Psoas muscle (tissue), 8 donors: ENCODE data around the gene C1QL4. TPM values are rescaled to one million over a fixed set of nuclear protein-coding genes. Genes with fewer than 3 reads are reported as not detected.

Experiments
- ATAC-seq, 4 donors: fragments of 200-7000 bp; cut with Tn5 transposase; one replicate each; pipeline ENCODE4 v1.9.1; 2020; ENCODE audit warnings: moderate library complexity in 3 of 4, mild to moderate bottlenecking in 2 of 4
- DNase-seq, 2 donors: peaks; one replicate each; pipeline ENCODE4 v3.0.0-alpha.2; 2020
- H3K27ac ChIP-seq: fragments of 200-600 bp; one replicate; pipeline ENCODE4 v1.8.0; 2022
- H3K27me3 ChIP-seq, 3 donors: fragments of 200-600 bp in 1 of 3; one replicate each; pipeline versions ENCODE4 v1.6.1 to v1.8.0; 2013 to 2022; ENCODE audit warnings: low read length in 2 of 3, mild to moderate bottlenecking in 2 of 3, moderate library complexity in 1 of 3; ENCODE audit not compliant: insufficient read depth in 3 of 3
- H3K36me3 ChIP-seq, 2 donors: fragments of 200-600 bp in 1 of 2; one replicate each; pipeline versions ENCODE4 v1.6.1 to v1.8.0; 2013 to 2022; ENCODE audit warnings: low read depth in 1 of 2, mild to moderate bottlenecking in 1 of 2, moderate library complexity in 1 of 2; ENCODE audit not compliant: insufficient read depth in 1 of 2
- H3K4me1 ChIP-seq: fragments of 200-600 bp; one replicate; pipeline ENCODE4 v1.8.0; 2022
- H3K4me3 ChIP-seq: fragments of 200-600 bp; one replicate; pipeline ENCODE4 v1.8.0; 2022; ENCODE audit warnings: mild to moderate bottlenecking
- H3K9me3 ChIP-seq: fragments of 200-600 bp; one replicate; pipeline ENCODE4 v1.8.0; 2022
- WGBS, 3 donors: extraction: QIAGEN DNeasy Blood & Tissue Kit; methylation state at CpG; one replicate each; pipeline versions ENCODE4 v1.1.6 to v1.1.7; 2013; 5-methylcytosine and 5-hydroxymethylcytosine counted together
- intact Hi-C, 2 donors: fragments of 100-400 bp; cut with DNase I; formaldehyde crosslinking; loops; one replicate each; pipeline versions ENCODE4 v1.11.0 to v1.14.2; 2022
- polyA plus RNA-seq, 3 donors: library from polyadenylated mRNA; stranded (reverse); fragments of 200-250 nt; gene quantifications; one replicate each; pipeline ENCODE4 v1.2.3, GENCODE V29; 2013
- total RNA-seq, 4 donors: library from RNA; stranded (reverse); fragmentation: NEBNext Ultra II Directional in 2 of 4; extraction: Animal tissue kit (Norgen Biotek cat#: 25700) in 2 of 4; gene quantifications; one replicate each; pipeline versions ENCODE4 v1.2.1 to v1.2.4, GENCODE V29; 2021 to 2023
- TF ChIP-seq, protein P1 (sequence below): fragments of 200-600 bp; IDR thresholded peaks from one replicate; pipeline ENCODE4 v1.8.0; 2022; ENCODE audit warnings: antibody characterized with exemption
- donor health status: healthy with polysubstance abuse.
- donor health status: DM: no; HTN: no; CAD: no; lungs with moderate emphysema.
- donor health status: Bipolar disorder and iron deficiency.
- donor health status: healthy.
- donor health status: DM: yes; HTN: yes; CAD: no.
- donor health status: DM: no; HTN: no; CAD: no.
- donor health status: DM: no; HTN: no; CAD: no.
- donor health status: DM: yes; HTN: yes; CAD: no.

C1QL4 gene
- total and polyA plus RNA-seq, 7 donors: not detected

DNA sequence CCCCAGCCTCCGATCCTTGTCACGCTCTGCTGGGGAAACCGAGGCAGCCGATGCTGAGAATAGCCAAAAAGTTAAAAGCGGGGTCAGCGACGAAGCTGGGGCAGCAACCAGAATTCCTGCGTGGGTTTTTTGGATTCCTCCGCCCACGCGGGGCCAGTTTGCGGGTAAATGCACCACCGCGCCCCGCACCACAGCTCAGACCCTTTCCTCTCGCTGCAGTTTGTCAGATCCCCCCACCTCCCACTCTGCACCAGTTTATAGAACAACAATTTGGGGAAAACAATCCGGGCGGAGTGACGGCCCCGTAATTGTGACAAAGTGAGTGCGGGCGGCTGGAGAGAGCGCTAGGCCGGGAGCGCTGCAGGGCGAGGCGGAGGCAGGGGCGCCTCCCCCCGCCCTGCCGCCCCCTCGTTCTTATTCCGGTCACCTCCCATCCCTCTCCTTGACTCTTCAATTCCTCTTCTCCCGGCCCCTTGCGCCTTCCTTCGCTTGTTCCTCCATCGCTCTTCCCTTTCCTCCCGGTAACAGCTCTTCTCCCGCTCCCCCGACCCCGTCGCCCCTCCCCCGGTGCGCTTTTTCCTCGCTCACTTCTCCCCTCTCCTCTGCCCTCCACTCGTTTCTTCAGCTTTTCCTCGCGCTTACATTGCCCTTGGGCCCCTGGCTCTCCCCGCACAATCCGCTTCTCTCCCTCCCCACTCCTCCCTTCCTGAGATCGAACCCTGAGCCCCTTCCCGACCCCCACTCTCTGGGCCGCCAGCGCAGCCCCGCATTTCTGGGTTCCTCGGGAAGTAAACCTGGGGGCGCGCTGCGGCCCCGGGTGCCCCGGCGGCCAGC, 9.1 kb upstream of the C1QL4 start:
- 3% methylated on average over 49 to 61 of the region's 61 CpGs for whole genome bisulfite sequencing, 3 donors
- no peak overlapping the region for H3K27ac ChIP-seq
- DNase-seq (no peak), ATAC-seq (no peak)
- no peaks in the 10 kb centered on the region for H3K36me3 ChIP-seq
- H3K4me1 ChIP-seq: peaks cover 40% of the 10 kb centered on the region
- TF ChIP-seq, protein P1, sequence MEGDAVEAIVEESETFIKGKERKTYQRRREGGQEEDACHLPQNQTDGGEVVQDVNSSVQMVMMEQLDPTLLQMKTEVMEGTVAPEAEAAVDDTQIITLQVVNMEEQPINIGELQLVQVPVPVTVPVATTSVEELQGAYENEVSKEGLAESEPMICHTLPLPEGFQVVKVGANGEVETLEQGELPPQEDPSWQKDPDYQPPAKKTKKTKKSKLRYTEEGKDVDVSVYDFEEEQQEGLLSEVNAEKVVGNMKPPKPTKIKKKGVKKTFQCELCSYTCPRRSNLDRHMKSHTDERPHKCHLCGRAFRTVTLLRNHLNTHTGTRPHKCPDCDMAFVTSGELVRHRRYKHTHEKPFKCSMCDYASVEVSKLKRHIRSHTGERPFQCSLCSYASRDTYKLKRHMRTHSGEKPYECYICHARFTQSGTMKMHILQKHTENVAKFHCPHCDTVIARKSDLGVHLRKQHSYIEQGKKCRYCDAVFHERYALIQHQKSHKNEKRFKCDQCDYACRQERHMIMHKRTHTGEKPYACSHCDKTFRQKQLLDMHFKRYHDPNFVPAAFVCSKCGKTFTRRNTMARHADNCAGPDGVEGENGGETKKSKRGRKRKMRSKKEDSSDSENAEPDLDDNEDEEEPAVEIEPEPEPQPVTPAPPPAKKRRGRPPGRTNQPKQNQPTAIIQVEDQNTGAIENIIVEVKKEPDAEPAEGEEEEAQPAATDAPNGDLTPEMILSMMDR: no peak
- intact Hi-C loops: no loop called here
- H3K4me3 ChIP-seq: peak overlapping the region; percentile 63
- H3K27me3 ChIP-seq: peaks cover 0 to 96% (median 31%) of the 10 kb centered on the region in 3 donors
- H3K9me3 ChIP-seq: no peaks in the 10 kb centered on the region

GRCh38 chr12:49345051-49345824, 8.2 kb upstream of the C1QL4 start:
- DNase-seq: no peak
- peaks cover 0 to 88% (median 31%) of the 10 kb centered on the region in 3 donors for H3K27me3 ChIP-seq
- peak in 2 of 4 donors; percentile 14 to 18 for ATAC-seq

DNA sequence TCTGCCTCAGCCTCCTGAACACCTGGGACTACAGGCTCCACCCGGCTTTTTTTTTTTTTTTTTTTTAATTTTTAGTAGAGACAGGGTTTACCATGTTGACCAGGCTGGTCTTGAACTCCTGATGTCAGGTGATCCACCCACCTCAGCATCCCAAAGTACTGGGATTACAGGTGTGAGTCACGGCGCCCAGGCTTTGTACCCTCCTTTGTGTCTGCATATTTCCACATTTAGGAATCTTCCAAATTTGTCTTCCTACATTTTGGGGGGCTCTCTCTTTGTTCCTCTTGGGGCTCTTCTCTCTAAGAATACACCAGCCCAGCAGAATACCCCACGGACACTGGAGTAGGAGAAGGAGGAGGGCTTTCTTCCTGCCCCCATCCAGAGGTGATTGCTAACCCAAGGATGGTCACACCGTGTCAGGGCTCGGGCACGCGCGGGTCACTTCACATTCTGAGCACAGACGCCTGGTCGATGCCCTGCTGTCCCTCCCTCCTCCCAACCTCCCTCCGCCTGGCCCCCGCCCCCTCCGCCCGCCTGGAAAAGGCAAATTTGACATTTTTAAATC, 7.6 kb upstream of the C1QL4 start:
- 33 to 34% (median 34%) methylated on average over 13 to 15 of the region's 15 CpGs for WGBS, 3 donors
- Histone ChIP-seq H3K4me1 (peaks cover 40% of the 10 kb centered on the region), H3K27me3 (peaks cover 0 to 81% (median 32%) of the 10 kb centered on the region in 3 donors), H3K4me3 (peak overlapping the region; percentile 63), H3K27ac (no peak overlapping the region), H3K36me3 (no peaks in the 10 kb centered on the region), H3K9me3 (no peaks in the 10 kb centered on the region)
- TF ChIP-seq, protein P1: no peak
- intact Hi-C loops: no loop called here
- DNase-seq (no peak), ATAC-seq (no peak)

More at GRCh38 chr12:49345051-49345824, 8.2 kb upstream of the C1QL4 start:
- Histone ChIP-seq H3K4me1 (peaks cover 40% of the 10 kb centered on the region), H3K4me3 (peak overlapping the region; percentile 63), H3K36me3 (no peaks in the 10 kb centered on the region), H3K27ac (no peak overlapping the region), H3K9me3 (no peaks in the 10 kb centered on the region)
- 3% methylated on average over 45 to 70 of the region's 70 CpGs for WGBS, 3 donors
- intact Hi-C loops: no loop called here
- TF ChIP-seq, protein P1: no peak

DNA sequence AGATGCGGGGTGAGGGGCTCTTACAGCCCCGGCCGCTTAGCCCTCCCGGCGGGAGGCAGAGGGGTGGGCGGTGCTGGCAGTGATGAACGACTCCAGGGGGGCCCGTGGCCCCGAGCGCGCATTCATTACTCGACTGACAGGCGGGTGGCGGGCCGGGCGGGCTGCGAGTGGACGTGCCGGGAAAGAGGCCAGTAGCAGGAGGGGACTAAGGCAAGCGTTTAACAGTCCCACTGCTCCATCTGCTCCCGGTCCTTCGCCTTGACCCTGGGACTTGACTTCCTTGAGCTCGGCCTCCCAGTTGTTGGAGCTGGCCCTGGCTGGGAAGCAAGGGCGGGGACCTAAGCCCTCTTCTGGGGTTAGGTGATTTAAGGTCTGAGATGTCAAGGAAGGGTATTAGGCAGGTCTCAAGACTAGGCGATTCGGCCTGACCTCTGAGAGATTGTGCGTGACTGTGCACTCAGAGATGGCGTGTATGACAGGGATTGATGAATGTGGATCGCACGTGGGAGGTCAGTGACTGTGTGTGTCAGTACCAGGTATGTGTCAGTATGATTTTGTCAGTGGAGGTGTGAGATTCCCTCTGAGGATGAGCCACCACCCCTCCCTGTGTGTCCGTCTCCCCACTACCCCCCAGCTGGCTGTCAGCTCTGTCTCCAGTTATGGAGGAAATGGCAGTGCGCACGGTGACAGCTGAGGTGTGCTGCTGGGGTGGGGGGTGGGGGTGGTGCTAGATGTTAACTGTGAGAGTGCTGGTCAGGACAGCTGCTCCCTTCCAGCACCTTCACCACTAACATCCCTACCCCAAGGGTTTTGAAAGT, 6.1 kb upstream of the C1QL4 start:
- TF ChIP-seq, protein P1: no peak
- DNase-seq: no peak
- WGBS, 3 donors: 3 to 6% (median 4%) methylated on average over 25 to 33 of the region's 33 CpGs
- ATAC-seq: no peak
- H3K27me3 ChIP-seq: peaks cover 0 to 75% (median 29%) of the 10 kb centered on the region in 3 donors
- no peak overlapping the region for H3K27ac ChIP-seq
- H3K36me3 ChIP-seq: no peaks in the 10 kb centered on the region
- peaks cover 40% of the 10 kb centered on the region for H3K4me1 ChIP-seq
- H3K4me3 ChIP-seq: peak overlapping the region; percentile 61
- H3K9me3 ChIP-seq: no peaks in the 10 kb centered on the region
- intact Hi-C loops: loop anchor here in 1 of 2 donors (2.0 kb wide), 1 partner anchor 54 kb away; no protein-coding TSS in a partner anchor
